Spleen (tissue), 7 donors: Measurements from ENCODE around the gene NKIRAS1.

Source experiments
- POLR2A ChIP-seq, 3 donors: fragments of 450-650 bp; IDR thresholded peaks; one replicate each; pipeline ENCODE4 v1.5.1; 2017; ENCODE audit warnings: antibody characterized with exemption in 3 of 3, mild to moderate bottlenecking in 1 of 3
- TF ChIP-seq, protein P1 (sequence below), 11 experiments: fragments of 200-600 bp in 7 of 11; fragments of 450-650 bp in 4 of 11; sonication (generic) in 4 of 11; IDR thresholded peaks in 8 of 11; conservative IDR thresholded peaks in 3 of 11; 1 replicate in 7 of 11; 2 replicates in 4 of 11; pipeline versions ENCODE4 v1.4.0 to v1.8.0; 2016 to 2021; ENCODE audit warnings: antibody characterized with exemption in 11 of 11, inconsistent platforms in 4 of 11, mild to moderate bottlenecking in 1 of 11
- donor health status: DM: no; HTN: no; CAD: no; lungs with moderate emphysema.
- donor health status: DM: no; HTN: no; CAD: no.
- donor health status: DM: no; HTN: no; CAD: no.

DNA sequence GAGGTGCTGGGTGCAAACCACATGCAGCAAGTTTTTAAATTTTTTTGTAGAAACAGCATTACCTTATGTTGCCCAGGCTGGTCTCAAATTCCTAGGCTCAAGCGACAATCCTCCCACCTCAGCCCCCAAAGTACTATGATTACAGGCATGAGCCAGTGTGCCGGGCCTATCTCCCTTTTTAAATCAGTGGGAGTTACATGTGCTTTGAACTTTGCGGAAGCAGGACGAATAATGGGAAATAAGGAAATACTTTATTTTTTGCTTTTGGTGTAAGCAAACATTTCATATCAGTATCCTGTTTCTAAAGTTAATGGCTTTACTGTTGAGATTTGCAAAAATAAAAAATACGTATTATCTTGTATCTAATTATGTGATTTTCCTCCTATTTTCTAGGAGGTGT lies 37.4 kb upstream of the NKIRAS1 start:
- TF ChIP-seq POLR2A (IDR thresholded peaks at IDR 0.05), result no peak
- TF ChIP-seq, protein P1, sequence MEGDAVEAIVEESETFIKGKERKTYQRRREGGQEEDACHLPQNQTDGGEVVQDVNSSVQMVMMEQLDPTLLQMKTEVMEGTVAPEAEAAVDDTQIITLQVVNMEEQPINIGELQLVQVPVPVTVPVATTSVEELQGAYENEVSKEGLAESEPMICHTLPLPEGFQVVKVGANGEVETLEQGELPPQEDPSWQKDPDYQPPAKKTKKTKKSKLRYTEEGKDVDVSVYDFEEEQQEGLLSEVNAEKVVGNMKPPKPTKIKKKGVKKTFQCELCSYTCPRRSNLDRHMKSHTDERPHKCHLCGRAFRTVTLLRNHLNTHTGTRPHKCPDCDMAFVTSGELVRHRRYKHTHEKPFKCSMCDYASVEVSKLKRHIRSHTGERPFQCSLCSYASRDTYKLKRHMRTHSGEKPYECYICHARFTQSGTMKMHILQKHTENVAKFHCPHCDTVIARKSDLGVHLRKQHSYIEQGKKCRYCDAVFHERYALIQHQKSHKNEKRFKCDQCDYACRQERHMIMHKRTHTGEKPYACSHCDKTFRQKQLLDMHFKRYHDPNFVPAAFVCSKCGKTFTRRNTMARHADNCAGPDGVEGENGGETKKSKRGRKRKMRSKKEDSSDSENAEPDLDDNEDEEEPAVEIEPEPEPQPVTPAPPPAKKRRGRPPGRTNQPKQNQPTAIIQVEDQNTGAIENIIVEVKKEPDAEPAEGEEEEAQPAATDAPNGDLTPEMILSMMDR (IDR thresholded peaks at IDR 0.05 in 8 of 11, conservative IDR thresholded peaks at IDR 0.05 in 3 of 11), result no peak
